Embryonic facial prominence (tissue), 1 donor: ENCODE measurements around the gene TLR10.
"Not testable (repeated sequence)": the region's sequence is repeated elsewhere in the genome, so short reads cannot be mapped to it uniquely, and the experiment has no call there.

Experiments
- DNase-seq: peaks from one replicate; pipeline ENCODE4 v3.0.0-alpha.2; 2016; ENCODE audit errors: extremely low spot score

The TLR10 gene, protein sequence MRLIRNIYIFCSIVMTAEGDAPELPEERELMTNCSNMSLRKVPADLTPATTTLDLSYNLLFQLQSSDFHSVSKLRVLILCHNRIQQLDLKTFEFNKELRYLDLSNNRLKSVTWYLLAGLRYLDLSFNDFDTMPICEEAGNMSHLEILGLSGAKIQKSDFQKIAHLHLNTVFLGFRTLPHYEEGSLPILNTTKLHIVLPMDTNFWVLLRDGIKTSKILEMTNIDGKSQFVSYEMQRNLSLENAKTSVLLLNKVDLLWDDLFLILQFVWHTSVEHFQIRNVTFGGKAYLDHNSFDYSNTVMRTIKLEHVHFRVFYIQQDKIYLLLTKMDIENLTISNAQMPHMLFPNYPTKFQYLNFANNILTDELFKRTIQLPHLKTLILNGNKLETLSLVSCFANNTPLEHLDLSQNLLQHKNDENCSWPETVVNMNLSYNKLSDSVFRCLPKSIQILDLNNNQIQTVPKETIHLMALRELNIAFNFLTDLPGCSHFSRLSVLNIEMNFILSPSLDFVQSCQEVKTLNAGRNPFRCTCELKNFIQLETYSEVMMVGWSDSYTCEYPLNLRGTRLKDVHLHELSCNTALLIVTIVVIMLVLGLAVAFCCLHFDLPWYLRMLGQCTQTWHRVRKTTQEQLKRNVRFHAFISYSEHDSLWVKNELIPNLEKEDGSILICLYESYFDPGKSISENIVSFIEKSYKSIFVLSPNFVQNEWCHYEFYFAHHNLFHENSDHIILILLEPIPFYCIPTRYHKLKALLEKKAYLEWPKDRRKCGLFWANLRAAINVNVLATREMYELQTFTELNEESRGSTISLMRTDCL

GRCh38 chr4:38782452-38783108, at the start of gene TLR10:
Gene TLR10, minus strand, starts transcription at chr4:38782990. Its CDS starts 7,400 bp downstream, at chr4:38775590.
- peak; percentile 29 for DNase-seq

DNA sequence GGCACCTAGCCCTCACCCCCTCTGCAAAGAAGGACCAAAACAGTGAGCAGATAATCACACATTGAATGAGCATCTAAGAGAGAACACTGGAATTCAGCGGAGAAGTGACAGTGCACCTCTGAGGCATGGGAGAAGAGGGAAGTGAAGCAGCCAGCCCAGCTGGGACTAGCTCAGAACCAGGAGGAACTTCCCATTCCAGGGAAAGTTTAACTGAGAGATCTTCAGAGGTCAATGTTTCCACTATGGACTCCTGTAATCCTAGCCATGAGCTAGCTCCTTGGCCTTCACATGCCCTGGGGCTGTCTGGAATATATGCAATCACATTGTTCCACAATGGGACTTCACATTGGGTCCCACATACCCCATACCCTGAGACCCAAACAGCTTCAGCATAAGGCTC, 49.4 kb upstream of the TLR10 start:
- DNase-seq, result no peak

- no peak for DNase-seq
These were observed 48.9 kb upstream of the TLR10 start for GRCh38 chr4:38831653-38832052.

GRCh38 chr4:38829237-38829636, 46.4 kb upstream of the TLR10 start:
- no peak for DNase-seq

- no peak for DNase-seq
These were observed 41.0 kb upstream of the TLR10 start for GRCh38 chr4:38823766-38824165.

- no peak for DNase-seq
These were observed 40.0 kb upstream of the TLR10 start for GRCh38 chr4:38822748-38823303.

DNA sequence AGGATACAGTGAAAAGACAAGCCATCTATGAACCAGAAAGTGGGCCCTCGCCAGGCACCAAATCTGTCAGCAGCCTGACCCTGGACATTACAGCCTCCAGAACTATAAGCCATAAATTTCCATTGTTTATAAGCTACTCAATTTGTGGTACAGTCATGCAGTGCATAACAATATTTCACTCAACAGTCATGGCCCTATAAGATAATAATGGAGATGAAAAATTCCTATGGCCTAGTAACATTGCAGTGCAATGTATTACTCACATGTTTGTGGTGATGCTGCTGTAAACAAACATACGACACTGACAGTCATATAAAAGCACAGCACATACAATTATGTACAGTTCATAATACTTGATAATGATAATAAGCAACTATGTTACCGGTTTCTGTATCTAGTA, 38.9 kb upstream of the TLR10 start:
- DNase-seq, result no peak

- DNase-seq, result no peak
These were observed 37.7 kb upstream of the TLR10 start for GRCh38 chr4:38820329-38821061.

DNA sequence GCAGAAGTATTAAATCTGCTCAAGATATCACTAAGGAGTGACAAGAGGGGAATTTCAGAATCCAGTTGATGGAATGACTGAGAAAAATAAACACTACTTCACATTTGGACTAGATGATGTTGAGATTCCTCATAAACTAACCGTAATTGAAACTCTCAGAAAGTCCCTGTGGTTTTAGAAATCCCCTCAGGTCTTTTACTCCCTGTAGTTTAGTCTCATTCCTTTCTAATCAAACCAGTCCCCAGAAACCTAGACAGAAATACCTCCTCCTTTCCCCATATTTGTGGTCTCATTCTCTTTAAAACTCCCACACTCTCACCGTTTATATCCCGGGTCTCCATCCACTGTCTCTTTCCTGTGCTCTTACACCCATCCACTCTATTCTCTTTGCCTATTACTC, 36.8 kb upstream of the TLR10 start:
- DNase-seq, result no peak

- DNase-seq, result no peak
These were observed 35.7 kb upstream of the TLR10 start for GRCh38 chr4:38818441-38818976.

GRCh38 chr4:38815885-38816782, 33.3 kb upstream of the TLR10 start:
- no peak for DNase-seq

DNA sequence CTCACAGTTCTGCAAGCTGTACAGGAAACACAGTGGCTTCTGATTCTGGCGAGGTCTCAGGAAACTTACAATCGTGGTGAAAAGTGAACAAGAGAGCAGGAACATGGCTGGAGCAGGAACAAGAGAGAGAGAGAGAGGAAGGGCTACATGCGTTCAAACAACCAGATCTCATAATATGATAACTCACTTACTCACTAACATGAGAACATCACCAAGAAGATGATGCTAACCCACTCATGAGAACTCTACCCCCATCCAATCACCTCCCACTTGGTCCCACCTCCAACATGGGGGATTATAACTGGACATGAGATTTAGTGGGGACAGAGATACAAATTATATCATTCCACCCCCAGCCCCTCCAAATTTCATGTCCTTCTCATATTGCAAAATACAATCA, 31.6 kb upstream of the TLR10 start:
- DNase-seq, result no peak

DNA sequence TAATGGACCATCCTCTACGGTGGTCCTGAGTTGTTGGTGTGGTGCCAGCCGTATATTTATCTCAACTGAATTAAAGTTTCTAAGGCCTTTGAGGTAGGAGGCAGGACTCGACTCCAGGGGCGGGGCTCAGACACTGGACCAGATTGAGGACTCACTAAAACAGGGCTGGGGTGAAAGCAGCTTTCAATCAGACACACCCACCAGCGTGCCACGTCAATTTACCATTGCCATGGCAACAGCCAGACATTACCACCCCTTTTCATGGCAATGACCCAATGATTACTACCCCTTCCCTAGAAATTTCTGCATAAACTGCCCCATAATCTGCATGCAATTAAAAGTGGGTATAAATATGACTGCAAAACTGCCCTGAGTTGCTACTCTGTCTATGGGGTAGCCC, 28.5 kb upstream of the TLR10 start:
- DNase-seq, result no peak

DNA sequence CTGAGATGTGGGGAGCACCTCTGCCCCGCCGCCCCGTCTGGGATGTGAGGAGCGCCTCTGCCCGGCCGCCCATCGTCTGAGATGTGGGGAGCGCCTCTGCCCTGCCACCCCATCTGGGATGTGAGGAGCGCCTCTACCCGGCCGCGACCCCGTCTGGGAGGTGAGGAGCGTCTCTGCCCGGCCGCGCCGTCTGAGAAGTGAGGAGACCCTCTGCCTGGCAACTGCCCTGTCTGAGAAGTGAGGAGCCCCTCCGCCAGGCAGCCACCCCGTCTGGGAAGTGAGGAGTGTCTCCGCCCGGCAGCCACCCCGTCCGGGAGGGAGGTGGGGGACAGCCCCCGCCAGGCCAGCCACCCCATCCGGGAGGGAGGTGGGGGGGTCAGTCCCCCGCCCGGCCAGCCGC, 24.7 kb upstream of the TLR10 start:
- not testable (repeated sequence) for DNase-seq

DNA sequence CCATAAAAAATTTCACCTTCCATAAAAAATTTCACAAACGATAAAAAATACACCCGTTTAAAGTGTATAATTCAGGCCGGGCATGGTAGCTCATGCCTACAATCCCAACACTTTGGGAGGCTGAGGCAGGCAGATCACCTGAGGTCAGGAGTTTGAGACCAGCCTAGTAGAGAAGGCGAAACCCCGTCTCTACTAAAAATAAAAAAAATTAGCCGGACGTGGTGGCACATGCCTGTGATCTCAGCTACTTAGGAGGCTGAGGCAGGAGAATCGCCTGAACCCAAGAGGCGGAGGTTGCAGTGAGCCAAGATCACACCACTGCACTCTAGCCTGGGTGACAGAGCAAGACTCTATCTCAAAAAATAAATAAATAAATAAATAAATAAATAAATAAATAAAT, 23.5 kb upstream of the TLR10 start:
- DNase-seq, result not testable (repeated sequence)

DNA sequence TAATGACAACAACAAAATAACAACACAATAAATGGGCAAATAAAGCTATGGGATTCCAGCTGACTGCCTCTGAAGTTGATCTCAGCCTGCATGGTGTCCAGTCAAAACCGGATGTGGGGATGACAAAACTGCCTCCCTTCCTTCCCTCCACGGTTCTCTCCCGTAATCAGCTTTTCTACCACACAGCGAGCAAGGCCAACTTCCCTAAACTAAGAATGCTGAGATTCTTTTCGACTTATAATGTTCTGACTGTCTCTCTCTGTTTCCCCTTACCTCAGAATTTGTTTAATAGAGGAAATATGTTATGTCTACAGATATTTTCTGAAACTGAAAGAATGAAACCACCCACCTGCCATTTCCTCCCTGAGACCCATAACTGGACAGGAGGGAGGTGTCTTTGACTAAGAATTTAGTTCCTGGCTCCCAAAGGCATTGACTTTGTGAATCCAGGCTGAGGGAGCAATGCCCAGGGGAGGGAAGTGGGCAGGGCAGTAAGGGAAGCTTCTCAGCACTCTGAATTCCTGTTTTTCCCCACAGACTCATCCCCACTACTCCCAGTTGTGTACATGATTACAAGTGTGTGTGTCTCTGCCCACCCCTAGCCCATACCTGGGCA, 22.8 kb upstream of the TLR10 start:
- DNase-seq, result no peak

- DNase-seq, result peak; percentile 36
These were observed 22.0 kb upstream of the TLR10 start, which contains the start of gene TLR1 for GRCh38 chr4:38804654-38805295. Gene TLR1, minus strand, starts transcription at chr4:38804791. Its CDS starts 5,960 bp downstream, at chr4:38798831.

DNA sequence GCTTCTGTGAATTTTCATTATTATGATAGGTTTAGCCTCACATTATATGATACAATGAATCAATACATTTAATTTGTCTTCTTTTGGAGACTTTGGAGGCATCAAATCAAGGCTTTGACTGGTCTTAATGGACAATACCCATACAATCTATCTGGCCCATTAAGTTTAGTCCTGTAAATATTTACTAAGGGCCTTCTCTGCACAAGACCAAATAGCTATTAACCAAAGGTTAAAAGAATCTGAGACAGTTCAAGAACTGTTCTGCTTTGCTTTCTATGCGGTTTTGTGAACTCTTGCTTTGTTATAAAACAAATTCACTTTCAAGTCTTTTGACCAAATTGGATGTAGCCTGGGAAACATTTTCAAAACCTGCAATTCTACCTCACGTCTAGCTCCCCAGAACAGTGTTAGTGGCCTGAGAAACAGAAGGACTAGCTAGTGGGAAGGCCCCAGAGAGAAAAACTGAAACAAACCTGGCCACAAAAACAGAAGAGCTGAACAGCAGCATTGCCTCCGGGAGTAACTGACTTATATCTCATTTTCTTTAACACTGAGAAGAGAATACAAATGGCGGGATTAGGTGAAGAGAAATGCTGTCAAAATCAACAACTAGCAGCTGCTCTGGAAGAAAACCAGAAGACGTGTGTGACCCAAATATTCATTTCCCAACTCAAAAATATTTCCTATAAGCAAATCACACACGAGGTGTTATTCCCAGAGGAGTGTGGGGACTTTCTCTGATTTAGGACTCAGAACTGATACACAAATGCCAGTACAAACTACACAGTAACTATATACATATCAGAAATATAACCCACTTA, 21.3 kb upstream of the TLR10 start:
- no peak for DNase-seq
